ENCODE measurements around the gene MOBP.

The MOBP gene

DNA sequence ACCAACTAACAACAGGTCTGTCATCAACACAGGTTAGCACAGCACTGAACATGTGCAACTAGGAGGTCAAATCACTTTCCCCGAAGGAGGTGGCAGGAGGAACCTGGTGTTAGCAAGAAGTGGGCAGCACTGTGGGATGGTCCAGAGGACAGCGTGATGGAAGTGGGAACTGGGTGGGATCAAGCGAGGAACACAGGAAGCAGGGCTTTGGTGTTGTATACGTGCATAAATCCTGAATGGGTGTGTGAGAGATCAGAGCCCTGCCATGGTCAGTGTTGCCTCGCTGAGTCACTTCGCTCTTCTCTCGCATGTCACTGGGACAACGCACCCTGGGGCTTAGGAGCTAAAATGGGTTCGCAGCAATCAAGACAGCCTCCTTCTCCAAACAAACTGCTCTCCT lies 62.1 kb downstream of the MOBP start:
- Histone ChIP-seq H3K36me3 (ENCODE audit: control insufficient read depth in 2 of 2, insufficient read depth in 1 of 2, low read length in 2 of 2) (no peaks in the 10 kb centered on the region), H3K9me3 (ENCODE audit: control insufficient read depth, insufficient read depth, low read depth, low read length) (no peaks in the 10 kb centered on the region), H3K4me3 (ENCODE audit: low read depth, low read length) (no peak overlapping the region), H3K27ac (ENCODE audit: extremely low read depth, low read depth, low read length) (no peak overlapping the region), H3K4me1 (ENCODE audit: control insufficient read depth, insufficient read depth, low read length) (no peaks in the 10 kb centered on the region)
- TF ChIP-seq, protein P1, sequence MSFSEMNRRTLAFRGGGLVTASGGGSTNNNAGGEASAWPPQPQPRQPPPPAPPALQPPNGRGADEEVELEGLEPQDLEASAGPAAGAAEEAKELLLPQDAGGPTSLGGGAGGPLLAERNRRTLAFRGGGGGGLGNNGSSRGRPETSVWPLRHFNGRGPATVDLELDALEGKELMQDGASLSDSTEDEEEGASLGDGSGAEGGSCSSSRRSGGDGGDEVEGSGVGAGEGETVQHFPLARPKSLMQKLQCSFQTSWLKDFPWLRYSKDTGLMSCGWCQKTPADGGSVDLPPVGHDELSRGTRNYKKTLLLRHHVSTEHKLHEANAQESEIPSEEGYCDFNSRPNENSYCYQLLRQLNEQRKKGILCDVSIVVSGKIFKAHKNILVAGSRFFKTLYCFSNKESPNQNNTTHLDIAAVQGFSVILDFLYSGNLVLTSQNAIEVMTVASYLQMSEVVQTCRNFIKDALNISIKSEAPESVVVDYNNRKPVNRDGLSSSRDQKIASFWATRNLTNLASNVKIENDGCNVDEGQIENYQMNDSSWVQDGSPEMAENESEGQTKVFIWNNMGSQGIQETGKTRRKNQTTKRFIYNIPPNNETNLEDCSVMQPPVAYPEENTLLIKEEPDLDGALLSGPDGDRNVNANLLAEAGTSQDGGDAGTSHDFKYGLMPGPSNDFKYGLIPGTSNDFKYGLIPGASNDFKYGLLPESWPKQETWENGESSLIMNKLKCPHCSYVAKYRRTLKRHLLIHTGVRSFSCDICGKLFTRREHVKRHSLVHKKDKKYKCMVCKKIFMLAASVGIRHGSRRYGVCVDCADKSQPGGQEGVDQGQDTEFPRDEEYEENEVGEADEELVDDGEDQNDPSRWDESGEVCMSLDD (tag by site-specific recombination; IDR thresholded peaks at IDR 0.05): no peak
- TF ChIP-seq ZNF416 (tag by site-specific recombination; IDR thresholded peaks at IDR 0.05) (no peak), ZNF549 (tag by site-specific recombination; IDR thresholded peaks at IDR 0.05) (no peak), ZNF394 (tag by site-specific recombination; IDR thresholded peaks at IDR 0.05; ENCODE audit: borderline replicate concordance) (no peak), KLF16 (tag by site-specific recombination; IDR thresholded peaks at IDR 0.05) (no peak), ZNF571 (tag by site-specific recombination; IDR thresholded peaks at IDR 0.05) (no peak)
- POLR2A ChIA-PET: no interaction called here
- CTCF ChIA-PET: no interaction called here

GRCh38 chr3:39531066-39531465 lies 63.6 kb downstream of the MOBP start:
- Histone ChIP-seq H3K4me3 (ENCODE audit: low read depth, low read length) (no peak overlapping the region), H3K4me1 (ENCODE audit: control insufficient read depth, insufficient read depth, low read length) (no peaks in the 10 kb centered on the region), H3K9me3 (ENCODE audit: control insufficient read depth, insufficient read depth, low read depth, low read length) (no peaks in the 10 kb centered on the region), H3K27ac (ENCODE audit: extremely low read depth, low read depth, low read length) (no peak overlapping the region), H3K36me3 (ENCODE audit: control insufficient read depth in 2 of 2, insufficient read depth in 1 of 2, low read length in 2 of 2) (no peaks in the 10 kb centered on the region)
- ChIA-PET POLR2A (no interaction called here), CTCF (interaction anchor here (1.4 kb wide), 1 partner anchor 11 kb away, joined by 7 read pairs; no protein-coding TSS in a partner anchor)
- no peak for TF ChIP-seq KLF16 (tag by site-specific recombination; IDR thresholded peaks at IDR 0.05)
- TF ChIP-seq, protein P2, sequence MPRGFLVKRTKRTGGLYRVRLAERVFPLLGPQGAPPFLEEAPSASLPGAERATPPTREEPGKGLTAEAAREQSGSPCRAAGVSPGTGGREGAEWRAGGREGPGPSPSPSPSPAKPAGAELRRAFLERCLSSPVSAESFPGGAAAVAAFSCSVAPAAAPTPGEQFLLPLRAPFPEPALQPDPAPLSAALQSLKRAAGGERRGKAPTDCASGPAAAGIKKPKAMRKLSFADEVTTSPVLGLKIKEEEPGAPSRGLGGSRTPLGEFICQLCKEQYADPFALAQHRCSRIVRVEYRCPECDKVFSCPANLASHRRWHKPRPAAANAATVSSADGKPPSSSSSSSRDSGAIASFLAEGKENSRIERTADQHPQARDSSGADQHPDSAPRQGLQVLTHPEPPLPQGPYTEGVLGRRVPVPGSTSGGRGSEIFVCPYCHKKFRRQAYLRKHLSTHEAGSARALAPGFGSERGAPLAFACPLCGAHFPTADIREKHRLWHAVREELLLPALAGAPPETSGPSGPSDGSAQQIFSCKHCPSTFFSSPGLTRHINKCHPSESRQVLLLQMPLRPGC (tag by site-specific recombination; IDR thresholded peaks at IDR 0.05): no peak
- TF ChIP-seq, protein P3, sequence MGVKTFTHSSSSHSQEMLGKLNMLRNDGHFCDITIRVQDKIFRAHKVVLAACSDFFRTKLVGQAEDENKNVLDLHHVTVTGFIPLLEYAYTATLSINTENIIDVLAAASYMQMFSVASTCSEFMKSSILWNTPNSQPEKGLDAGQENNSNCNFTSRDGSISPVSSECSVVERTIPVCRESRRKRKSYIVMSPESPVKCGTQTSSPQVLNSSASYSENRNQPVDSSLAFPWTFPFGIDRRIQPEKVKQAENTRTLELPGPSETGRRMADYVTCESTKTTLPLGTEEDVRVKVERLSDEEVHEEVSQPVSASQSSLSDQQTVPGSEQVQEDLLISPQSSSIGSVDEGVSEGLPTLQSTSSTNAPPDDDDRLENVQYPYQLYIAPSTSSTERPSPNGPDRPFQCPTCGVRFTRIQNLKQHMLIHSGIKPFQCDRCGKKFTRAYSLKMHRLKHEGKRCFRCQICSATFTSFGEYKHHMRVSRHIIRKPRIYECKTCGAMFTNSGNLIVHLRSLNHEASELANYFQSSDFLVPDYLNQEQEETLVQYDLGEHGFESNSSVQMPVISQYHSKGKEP (tag by site-specific recombination; IDR thresholded peaks at IDR 0.05): no peak
- TF ChIP-seq ZNF23 (tag by site-specific recombination; IDR thresholded peaks at IDR 0.05; ENCODE audit: borderline replicate concordance): no peak

- CTCF ChIA-PET: interaction anchor here (0.7 to 1.4 kb wide), 2 partner anchors 9 to 10 kb away, joined by 5 to 7 read pairs; no protein-coding TSS in a partner anchor
- Histone ChIP-seq H3K9me3 (ENCODE audit: control insufficient read depth, insufficient read depth, low read depth, low read length) (no peaks in the 10 kb centered on the region), H3K4me3 (ENCODE audit: low read depth, low read length) (no peak overlapping the region), H3K36me3 (ENCODE audit: control insufficient read depth in 2 of 2, insufficient read depth in 1 of 2, low read length in 2 of 2) (no peaks in the 10 kb centered on the region), H3K27ac (ENCODE audit: extremely low read depth, low read depth, low read length) (no peak overlapping the region), H3K4me1 (ENCODE audit: control insufficient read depth, insufficient read depth, low read length) (no peaks in the 10 kb centered on the region)
- no peak for TF ChIP-seq GLI2 (tag by site-specific recombination; IDR thresholded peaks at IDR 0.05; ENCODE audit: borderline replicate concordance, low read depth)
- TF ChIP-seq ZNF394 (tag by site-specific recombination; IDR thresholded peaks at IDR 0.05; ENCODE audit: borderline replicate concordance): no peak
- no peak for TF ChIP-seq REPIN1 (tag by site-specific recombination; IDR thresholded peaks at IDR 0.05; ENCODE audit: low read depth)
- TF ChIP-seq, protein P4, sequence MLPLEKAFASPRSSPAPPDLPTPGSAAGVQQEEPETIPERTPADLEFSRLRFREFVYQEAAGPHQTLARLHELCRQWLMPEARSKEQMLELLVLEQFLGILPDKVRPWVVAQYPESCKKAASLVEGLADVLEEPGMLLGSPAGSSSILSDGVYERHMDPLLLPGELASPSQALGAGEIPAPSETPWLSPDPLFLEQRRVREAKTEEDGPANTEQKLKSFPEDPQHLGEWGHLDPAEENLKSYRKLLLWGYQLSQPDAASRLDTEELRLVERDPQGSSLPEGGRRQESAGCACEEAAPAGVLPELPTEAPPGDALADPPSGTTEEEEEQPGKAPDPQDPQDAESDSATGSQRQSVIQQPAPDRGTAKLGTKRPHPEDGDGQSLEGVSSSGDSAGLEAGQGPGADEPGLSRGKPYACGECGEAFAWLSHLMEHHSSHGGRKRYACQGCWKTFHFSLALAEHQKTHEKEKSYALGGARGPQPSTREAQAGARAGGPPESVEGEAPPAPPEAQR (tag by site-specific recombination; IDR thresholded peaks at IDR 0.05): no peak
- no peak for TF ChIP-seq ZNF175 (tag by site-specific recombination; IDR thresholded peaks at IDR 0.05)
- no peak for TF ChIP-seq ZNF560 (tag by site-specific recombination; IDR thresholded peaks at IDR 0.05; ENCODE audit: borderline replicate concordance)
- TF ChIP-seq ZNF366 (tag by site-specific recombination; conservative IDR thresholded peaks at IDR 0.05): no peak
- POLR2A ChIA-PET: no interaction called here
These were observed 64.2 kb downstream of the MOBP start for GRCh38 chr3:39531665-39532064.

All from HEK293 (cell line).